Measurements from ENCODE around the gene ITGB1BP1. TPM values are rescaled to one million over a fixed set of nuclear protein-coding genes. Genes with fewer than 3 reads are reported as not detected.

ITGB1BP1 gene
- total and polyA plus RNA-seq, 8 donors = 20.1 to 117 (median 53.5) TPM

DNA sequence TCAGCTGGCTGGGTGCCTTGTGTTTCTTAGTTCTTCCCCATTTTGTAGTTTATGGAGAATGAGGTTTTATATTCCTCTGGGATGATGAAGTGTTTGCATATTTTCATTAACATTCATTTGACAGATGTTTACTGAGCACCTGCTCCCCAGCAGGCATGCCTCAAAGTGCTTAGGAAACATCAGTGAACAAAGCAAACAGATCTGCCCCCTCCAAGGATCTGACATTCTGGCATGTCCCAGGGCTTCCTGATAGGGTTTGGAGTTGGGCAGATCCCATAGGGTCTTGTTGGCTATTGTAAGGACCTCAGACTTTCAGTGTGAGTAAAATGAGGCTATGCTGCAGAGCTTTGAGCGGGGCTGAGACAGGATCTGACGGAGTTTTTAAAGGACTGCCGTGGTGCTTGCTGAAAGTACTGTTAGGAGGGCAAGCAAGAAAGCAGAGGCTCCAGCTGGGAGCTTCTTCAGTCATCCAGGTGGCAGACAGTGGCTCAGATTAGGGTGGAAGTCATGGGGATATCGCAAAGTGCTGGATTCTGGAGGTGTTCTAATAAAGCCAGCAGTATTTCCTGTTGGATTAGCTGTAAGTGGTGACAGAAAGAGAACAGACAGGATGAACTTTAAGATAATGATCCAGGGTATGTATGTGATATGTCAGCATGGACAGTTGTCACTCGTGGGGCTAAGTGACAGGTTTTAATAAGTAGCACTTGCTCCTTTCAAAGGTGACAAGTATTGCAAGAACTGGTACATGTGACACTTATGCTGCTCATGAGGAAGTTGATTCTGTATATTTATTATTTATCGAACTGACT lies 39.8 kb upstream of the ITGB1BP1 start:
- TF ChIP-seq POLR2A (IDR thresholded peaks at IDR 0.05) (no peak), EP300 (IDR thresholded peaks at IDR 0.05) (no peak), POLR2AphosphoS5 (IDR thresholded peaks at IDR 0.05) (no peak)
- TF ChIP-seq, protein P1, sequence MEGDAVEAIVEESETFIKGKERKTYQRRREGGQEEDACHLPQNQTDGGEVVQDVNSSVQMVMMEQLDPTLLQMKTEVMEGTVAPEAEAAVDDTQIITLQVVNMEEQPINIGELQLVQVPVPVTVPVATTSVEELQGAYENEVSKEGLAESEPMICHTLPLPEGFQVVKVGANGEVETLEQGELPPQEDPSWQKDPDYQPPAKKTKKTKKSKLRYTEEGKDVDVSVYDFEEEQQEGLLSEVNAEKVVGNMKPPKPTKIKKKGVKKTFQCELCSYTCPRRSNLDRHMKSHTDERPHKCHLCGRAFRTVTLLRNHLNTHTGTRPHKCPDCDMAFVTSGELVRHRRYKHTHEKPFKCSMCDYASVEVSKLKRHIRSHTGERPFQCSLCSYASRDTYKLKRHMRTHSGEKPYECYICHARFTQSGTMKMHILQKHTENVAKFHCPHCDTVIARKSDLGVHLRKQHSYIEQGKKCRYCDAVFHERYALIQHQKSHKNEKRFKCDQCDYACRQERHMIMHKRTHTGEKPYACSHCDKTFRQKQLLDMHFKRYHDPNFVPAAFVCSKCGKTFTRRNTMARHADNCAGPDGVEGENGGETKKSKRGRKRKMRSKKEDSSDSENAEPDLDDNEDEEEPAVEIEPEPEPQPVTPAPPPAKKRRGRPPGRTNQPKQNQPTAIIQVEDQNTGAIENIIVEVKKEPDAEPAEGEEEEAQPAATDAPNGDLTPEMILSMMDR (IDR thresholded peaks at IDR 0.05) = no peak
- no peak for DNase-seq
- Histone ChIP-seq H3K27me3 (no peaks in the 10 kb centered on the region), H3K4me3 (no peak overlapping the region), H3K9me3 (no peaks in the 10 kb centered on the region), H3K4me1 (peaks cover 0 to 9% (median 0%) of the 10 kb centered on the region in 4 donors), H3K27ac (no peak overlapping the region), H3K36me3 (peaks cover 7 to 82% (median 69%) of the 10 kb centered on the region in 4 donors)
- intact Hi-C loops (cut with DNase I; ENCODE audit: low total_unique reads) = no loop called here
- WGBS, 5 donors = 84 to 91% (median 90%) methylated on average over 6 of the region's 6 CpGs

DNA sequence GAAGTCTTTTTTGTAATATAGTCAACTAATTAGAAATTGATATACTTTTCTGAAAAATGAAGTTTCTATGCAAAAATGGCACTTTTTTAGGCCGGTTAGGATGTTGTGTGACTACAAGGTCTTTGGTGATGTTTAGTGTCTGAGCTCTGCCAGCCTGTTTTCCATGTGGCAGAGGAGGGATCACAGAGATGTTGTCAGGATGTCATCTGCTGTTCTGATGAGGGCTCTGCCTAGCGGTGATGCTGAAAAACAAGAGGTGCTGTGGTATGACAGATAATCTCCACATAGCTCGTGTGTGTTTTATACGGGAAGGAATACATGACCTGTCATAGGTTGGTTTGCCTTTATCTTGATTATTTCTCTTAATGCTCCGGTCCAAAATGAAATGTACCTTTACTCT lies 39.0 kb upstream of the ITGB1BP1 start:
- Histone ChIP-seq H3K4me3 (no peak overlapping the region), H3K27me3 (no peaks in the 10 kb centered on the region), H3K4me1 (peaks cover 0 to 9% (median 0%) of the 10 kb centered on the region in 4 donors), H3K27ac (no peak overlapping the region), H3K9me3 (no peaks in the 10 kb centered on the region), H3K36me3 (peaks cover 7 to 84% (median 70%) of the 10 kb centered on the region in 4 donors)
- TF ChIP-seq EP300 (IDR thresholded peaks at IDR 0.05) = no peak
- TF ChIP-seq POLR2AphosphoS5 (IDR thresholded peaks at IDR 0.05) = no peak
- no peak for DNase-seq
- 74 to 96% (median 84%) methylated on average over 5 of the region's 5 CpGs for WGBS, 5 donors
- intact Hi-C loops (cut with DNase I; ENCODE audit: low total_unique reads) = no loop called here

DNA sequence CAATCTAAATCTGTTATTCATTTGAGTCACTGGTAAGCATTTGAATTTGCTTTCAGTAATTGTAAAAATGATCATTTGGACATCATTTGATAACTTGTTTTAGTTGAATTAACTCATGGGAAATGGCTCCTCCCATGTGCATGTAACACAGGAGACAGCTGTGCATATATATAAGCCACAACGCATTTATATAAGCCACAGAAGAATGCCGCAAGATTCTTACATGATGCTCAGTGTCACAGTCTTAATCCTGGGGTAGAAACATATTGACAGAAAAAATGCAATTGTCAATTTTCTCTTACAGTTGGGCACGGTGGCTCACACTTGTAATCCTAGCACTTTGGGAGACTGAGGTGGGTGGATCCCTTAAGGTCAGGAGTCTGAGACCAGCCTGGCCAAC lies 37.8 kb upstream of the ITGB1BP1 start:
- H3K27ac ChIP-seq = no peak overlapping the region
- DNase-seq = no peak
- no peaks in the 10 kb centered on the region for H3K9me3 ChIP-seq
- 90 to 93% (median 91%) methylated on average over 3 of the region's 3 CpGs for WGBS, 5 donors
- TF ChIP-seq EP300 (IDR thresholded peaks at IDR 0.05) = no peak
- TF ChIP-seq, protein P1 (IDR thresholded peaks at IDR 0.05) = no peak
- no peak overlapping the region for H3K4me3 ChIP-seq
- peaks cover 0 to 9% (median 0%) of the 10 kb centered on the region in 4 donors for H3K4me1 ChIP-seq
- H3K27me3 ChIP-seq = no peaks in the 10 kb centered on the region
- intact Hi-C loops (cut with DNase I; ENCODE audit: low total_unique reads) = no loop called here
- H3K36me3 ChIP-seq = peaks cover 7 to 86% (median 79%) of the 10 kb centered on the region in 4 donors

DNA sequence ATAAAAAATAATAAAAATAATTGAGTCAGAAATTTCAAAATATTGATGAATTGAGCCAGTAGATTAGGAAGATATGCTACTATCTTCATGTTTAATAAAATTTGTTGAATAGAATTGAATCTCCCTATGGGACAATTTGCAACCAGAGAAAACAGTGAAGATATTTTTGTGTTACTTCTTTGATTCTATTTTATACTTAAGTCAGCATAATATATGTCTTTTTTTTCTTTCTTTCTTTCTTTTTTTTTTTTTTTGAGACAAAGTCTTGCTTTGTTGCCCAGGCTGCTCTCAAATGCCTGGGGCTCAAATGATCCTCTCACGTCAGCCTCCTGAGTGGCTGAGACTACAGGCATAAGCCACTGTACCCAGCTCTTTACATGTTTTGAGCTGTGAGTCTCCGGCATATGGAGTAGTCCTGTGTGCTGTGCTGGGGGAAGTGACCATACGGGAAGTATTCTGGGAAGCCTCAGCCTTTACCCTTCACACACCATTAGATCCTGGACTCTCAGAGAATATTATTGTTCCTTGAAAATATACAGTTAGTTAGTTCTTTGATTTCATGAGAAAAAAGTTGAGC lies 37.2 kb upstream of the ITGB1BP1 start:
- Histone ChIP-seq H3K4me1 (peaks cover 0 to 9% (median 0%) of the 10 kb centered on the region in 4 donors), H3K9me3 (no peaks in the 10 kb centered on the region), H3K27ac (no peak overlapping the region), H3K4me3 (no peak overlapping the region), H3K27me3 (no peaks in the 10 kb centered on the region), H3K36me3 (peaks cover 7 to 86% (median 80%) of the 10 kb centered on the region in 4 donors)
- intact Hi-C loops (cut with DNase I; ENCODE audit: low total_unique reads) = no loop called here
- WGBS, 5 donors = 92 to 97% (median 95%) methylated on average over 3 of the region's 3 CpGs
- TF ChIP-seq POLR2AphosphoS5 (IDR thresholded peaks at IDR 0.05) = no peak
- TF ChIP-seq EP300 (IDR thresholded peaks at IDR 0.05) = no peak
- TF ChIP-seq POLR2A (IDR thresholded peaks at IDR 0.05) = no peak
- TF ChIP-seq, protein P1 (IDR thresholded peaks at IDR 0.05) = no peak
- no peak for DNase-seq

Data from stomach (tissue), 9 donors.